WERI-Rb-1 (cell line): ENCODE results near the gene DISC1.

Experiments used
- DNase-seq: peaks from one replicate; pipeline ENCODE4 v3.0.0-alpha.2; 2020
- H3K27ac ChIP-seq: fragments of 250-450 bp; sonication (Bioruptor Pico); 2 replicates; pipeline ENCODE4 v1.5.1; 2020; ENCODE audit warnings: mild to moderate bottlenecking, moderate library complexity
- H3K27me3 ChIP-seq: fragments of 250-450 bp; sonication (Bioruptor Pico); 2 replicates; pipeline ENCODE4 v1.5.1; 2021; ENCODE audit warnings: mild to moderate bottlenecking, low read depth, moderate library complexity; ENCODE audit not compliant: insufficient read depth, severe bottlenecking
- H3K36me3 ChIP-seq: fragments of 250-450 bp; sonication (Bioruptor Pico); 2 replicates; pipeline ENCODE4 v1.5.1; 2020; ENCODE audit warnings: mild to moderate bottlenecking, moderate library complexity
- H3K4me3 ChIP-seq: 2 replicates; pipeline ENCODE4 v1.5.1; 2011; ENCODE audit warnings: low read depth, mild to moderate bottlenecking, control low read depth, low read length
- H3K9me3 ChIP-seq: fragments of 250-450 bp; sonication (Bioruptor Pico); 2 replicates; pipeline ENCODE4 v1.5.1; 2021; ENCODE audit warnings: mild to moderate bottlenecking, moderate library complexity; ENCODE audit not compliant: severe bottlenecking
- TF ChIP-seq, protein P1 (sequence below): IDR thresholded peaks from 2 replicates; pipeline ENCODE4 v1.5.1; 2011; ENCODE audit warnings: low read depth, mild to moderate bottlenecking, control low read depth, inconsistent platforms, low read length

DISC1 gene

DNA sequence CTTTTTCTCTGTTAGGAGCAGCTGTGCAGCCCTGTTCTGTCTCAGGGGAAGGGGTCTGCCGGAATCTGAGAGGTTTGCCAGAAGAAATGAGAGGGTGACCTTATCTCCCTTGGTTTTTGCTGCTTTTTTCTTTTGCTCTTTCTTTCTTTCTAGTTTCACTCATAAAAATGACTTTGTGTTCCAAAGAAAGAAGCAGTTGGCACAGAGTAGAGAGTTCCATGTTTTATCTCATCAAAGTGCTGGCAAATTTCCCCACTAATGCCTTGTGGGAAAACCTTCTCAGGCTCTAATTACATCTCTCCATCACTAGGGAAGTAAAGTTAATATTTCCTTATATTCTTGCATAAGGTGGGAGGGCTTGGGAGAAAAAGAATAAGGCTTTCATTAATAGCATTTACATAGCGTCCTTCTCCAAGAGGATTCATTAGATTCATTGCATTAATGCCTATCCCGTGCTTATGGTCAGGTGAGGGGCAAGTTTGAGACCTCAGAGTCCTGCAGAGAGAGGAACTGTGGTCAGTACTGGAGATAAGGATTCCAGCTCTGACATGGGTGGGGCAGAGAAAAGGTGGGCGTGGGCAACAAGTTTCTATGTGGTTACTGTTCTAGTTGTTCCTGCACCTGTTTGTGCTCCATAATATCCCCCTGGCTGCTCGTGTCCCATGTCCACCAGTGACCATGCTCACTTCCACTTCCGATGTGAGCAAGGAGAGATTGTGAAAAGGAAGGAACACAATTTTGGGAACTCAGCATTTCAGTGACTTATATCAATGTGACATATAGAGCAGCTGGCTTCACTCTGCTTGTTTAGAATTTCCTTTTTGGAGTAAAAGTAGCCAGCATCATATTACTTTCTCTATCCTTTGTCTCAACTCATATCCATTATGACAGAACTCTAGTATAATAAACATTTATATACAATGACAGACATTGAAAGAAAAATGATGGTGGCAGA, 79.5 kb downstream of the DISC1 start:
- TF ChIP-seq, protein P1, sequence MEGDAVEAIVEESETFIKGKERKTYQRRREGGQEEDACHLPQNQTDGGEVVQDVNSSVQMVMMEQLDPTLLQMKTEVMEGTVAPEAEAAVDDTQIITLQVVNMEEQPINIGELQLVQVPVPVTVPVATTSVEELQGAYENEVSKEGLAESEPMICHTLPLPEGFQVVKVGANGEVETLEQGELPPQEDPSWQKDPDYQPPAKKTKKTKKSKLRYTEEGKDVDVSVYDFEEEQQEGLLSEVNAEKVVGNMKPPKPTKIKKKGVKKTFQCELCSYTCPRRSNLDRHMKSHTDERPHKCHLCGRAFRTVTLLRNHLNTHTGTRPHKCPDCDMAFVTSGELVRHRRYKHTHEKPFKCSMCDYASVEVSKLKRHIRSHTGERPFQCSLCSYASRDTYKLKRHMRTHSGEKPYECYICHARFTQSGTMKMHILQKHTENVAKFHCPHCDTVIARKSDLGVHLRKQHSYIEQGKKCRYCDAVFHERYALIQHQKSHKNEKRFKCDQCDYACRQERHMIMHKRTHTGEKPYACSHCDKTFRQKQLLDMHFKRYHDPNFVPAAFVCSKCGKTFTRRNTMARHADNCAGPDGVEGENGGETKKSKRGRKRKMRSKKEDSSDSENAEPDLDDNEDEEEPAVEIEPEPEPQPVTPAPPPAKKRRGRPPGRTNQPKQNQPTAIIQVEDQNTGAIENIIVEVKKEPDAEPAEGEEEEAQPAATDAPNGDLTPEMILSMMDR = no peak
- no peak overlapping the region for H3K4me3 ChIP-seq
- H3K27ac ChIP-seq = no peak overlapping the region
- DNase-seq = no peak
- H3K36me3 ChIP-seq = no peaks in the 10 kb centered on the region
- H3K9me3 ChIP-seq = no peaks in the 10 kb centered on the region
- H3K27me3 ChIP-seq = peaks cover 37% of the 10 kb centered on the region

- Histone ChIP-seq H3K27me3 (peaks cover 31% of the 10 kb centered on the region), H3K9me3 (no peaks in the 10 kb centered on the region), H3K36me3 (no peaks in the 10 kb centered on the region), H3K4me3 (no peak overlapping the region), H3K27ac (no peak overlapping the region)
- TF ChIP-seq, protein P1 = no peak
- DNase-seq = no peak
Observed at GRCh38 chr1:231706934-231707333, 80.3 kb downstream of the DISC1 start.

DNA sequence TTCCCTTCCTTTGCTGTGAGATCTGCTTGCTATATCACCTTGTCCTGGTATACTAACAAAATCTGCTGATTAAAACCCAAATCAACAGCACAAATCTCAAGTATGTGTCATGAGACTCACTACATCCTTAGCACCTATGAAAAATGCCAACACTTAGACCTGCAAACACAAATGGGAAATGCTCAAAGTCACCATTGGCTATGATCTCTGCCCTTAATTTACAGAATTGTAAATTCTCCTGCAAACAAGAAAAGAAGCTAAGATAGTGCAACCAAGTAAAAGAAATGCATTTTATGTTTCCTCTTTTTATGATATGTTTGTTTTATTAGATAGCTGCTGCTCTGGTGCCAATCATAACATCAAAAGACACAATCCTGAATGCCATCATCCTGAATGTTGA, 80.8 kb downstream of the DISC1 start:
- Histone ChIP-seq H3K36me3 (no peaks in the 10 kb centered on the region), H3K4me3 (no peak overlapping the region), H3K27me3 (peaks cover 31% of the 10 kb centered on the region), H3K9me3 (no peaks in the 10 kb centered on the region), H3K27ac (no peak overlapping the region)
- TF ChIP-seq, protein P1 = no peak
- no peak for DNase-seq

DNA sequence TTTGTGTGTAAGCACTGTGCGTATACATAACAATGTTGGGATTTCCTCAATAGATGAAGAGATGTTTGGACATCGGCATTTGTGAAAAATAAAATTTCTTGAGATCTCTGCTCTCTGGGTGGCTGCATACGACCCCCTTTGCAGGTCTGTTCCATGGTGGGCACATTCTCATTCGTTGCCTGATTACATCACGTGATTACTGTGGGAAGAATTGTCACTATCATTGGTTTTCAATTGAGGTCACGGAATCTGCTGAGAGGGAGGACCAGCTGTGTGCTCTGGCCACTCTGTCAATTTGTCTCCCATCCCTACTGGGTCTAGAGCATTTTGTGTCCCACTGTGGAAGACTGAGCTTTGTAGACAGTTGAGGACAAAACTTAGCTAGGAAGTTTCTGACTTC, 81.8 kb downstream of the DISC1 start:
- no peak for DNase-seq
- Histone ChIP-seq H3K9me3 (peaks cover 4% of the 10 kb centered on the region), H3K27me3 (peaks cover 39% of the 10 kb centered on the region), H3K27ac (no peak overlapping the region), H3K36me3 (no peaks in the 10 kb centered on the region), H3K4me3 (no peak overlapping the region)
- TF ChIP-seq, protein P1 = no peak

DNA sequence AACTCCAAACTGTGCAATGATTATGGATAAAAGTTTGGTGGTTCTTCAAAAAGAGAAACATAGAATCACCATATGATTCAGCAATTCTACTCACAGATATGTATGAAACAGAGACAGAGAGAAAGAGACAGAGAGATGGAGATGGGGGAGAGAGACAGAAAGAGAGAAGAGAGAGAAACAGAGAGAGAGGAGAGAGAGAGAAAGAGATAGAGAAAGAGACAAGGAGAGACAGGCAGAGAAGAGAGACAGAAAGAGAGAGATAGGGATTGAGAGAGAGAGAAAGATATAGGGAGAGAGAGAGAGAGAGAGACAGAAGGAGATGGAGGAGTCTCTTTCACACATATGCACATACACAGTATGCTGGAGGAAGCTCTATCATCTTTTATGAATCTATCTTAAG, 87.8 kb downstream of the DISC1 start:
- TF ChIP-seq, protein P1 = no peak
- no peak for DNase-seq
- peaks cover 4% of the 10 kb centered on the region for H3K9me3 ChIP-seq
- no peaks in the 10 kb centered on the region for H3K36me3 ChIP-seq
- peaks cover 33% of the 10 kb centered on the region for H3K27me3 ChIP-seq
- no peak overlapping the region for H3K4me3 ChIP-seq
- H3K27ac ChIP-seq = no peak overlapping the region
